Measurements from ENCODE around the gene SENP8. TPM values are rescaled to one million over a fixed set of nuclear protein-coding genes. Genes with fewer than 3 reads are reported as not detected.

SENP8 gene
- total RNA-seq, 1 donor from 2014 or later, result 1.5 TPM

DNA sequence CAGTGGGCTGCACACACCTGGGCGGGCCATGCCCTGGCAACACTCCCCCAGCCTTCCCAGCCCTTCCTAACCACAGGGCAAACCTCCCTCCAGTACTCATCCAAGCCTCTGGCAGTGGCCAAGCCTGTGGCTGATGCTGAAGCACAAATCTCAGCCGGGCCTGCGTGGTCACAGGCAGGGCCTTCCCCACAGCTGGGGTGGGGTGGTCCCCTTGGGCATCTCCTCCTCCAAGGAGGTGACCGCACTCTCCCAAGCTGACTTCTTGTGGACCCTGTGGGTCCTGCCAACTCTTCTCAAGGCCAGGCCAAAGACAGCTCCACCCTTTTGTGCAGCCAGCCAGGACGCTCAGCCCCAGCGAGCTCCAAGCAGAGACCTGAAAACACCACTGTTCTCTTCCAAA, 58.0 kb downstream of the SENP8 start:
- Mint-ChIP-seq H3K27ac (no peak overlapping the region), H3K4me1 (ENCODE audit: low read depth) (no peaks in the 10 kb centered on the region), H3K4me3 (ENCODE audit: low read depth) (no peak overlapping the region), H3K9me3 (no peaks in the 10 kb centered on the region), H3K27me3 (ENCODE audit: low read depth) (peaks cover 11% of the 10 kb centered on the region), H3K36me3 (ENCODE audit: low read depth) (no peaks in the 10 kb centered on the region)
- intact Hi-C loops (cut with micrococcal nuclease), result no loop called here
- no peak for DNase-seq (ENCODE audit: low spot score)

DNA sequence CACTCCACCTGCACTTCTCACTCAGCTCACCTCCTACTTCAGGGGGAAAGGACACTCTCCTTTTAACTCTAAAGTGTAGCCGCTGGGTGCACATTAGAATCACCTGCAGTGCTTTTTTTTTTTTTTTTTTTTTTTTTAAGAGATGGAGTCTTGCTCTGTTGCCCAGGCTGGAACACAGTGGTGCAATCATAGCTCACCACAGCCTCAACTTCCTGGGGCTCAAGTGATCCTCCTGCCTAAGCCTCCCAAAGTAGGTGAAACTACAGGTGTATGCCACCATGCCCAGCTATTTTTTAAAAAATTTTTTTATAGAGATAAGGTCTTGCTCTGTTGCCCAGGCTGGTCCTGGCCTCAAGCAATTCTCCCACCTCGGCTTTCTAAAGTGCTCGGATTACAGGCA, 58.5 kb downstream of the SENP8 start:
- H3K4me1 Mint-ChIP-seq (ENCODE audit: low read depth), result no peaks in the 10 kb centered on the region
- no peak for DNase-seq (ENCODE audit: low spot score)
- no peaks in the 10 kb centered on the region for H3K36me3 Mint-ChIP-seq (ENCODE audit: low read depth)
- peaks cover 15% of the 10 kb centered on the region for H3K27me3 Mint-ChIP-seq (ENCODE audit: low read depth)
- no peak overlapping the region for H3K4me3 Mint-ChIP-seq (ENCODE audit: low read depth)
- no peaks in the 10 kb centered on the region for H3K9me3 Mint-ChIP-seq
- intact Hi-C loops (cut with micrococcal nuclease), result no loop called here
- no peak overlapping the region for H3K27ac Mint-ChIP-seq

DNA sequence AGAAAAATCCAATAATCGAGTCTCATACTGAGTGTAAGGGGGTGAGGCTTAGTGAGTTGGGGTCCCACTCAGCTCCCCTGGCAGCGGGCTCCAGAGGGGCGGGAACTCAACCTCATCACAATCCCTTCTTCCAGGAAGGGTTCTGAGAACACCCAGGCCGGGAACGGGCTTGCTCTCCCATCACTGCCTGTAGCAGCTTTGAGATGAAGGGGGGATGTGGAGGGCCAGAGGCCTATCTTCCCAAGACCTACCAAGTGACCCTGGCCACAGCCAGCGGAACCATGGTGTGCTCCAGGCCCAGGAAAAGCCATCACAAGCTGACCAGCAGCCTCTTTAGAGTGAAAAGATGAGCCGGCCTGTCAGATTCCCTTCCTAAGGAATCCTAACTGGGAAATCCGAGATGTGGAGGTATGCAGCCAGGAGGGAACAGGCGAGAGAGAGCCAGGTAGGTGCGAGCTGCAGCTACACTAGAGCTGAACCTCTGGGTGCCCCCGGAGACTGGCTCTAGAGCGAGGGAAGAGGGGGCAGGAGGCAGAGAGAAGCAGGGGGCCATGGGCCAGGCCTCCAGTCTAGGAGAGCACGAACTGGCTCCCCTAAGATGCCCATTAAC, 60.9 kb downstream of the SENP8 start:
- intact Hi-C loops (cut with micrococcal nuclease), result no loop called here

DNA sequence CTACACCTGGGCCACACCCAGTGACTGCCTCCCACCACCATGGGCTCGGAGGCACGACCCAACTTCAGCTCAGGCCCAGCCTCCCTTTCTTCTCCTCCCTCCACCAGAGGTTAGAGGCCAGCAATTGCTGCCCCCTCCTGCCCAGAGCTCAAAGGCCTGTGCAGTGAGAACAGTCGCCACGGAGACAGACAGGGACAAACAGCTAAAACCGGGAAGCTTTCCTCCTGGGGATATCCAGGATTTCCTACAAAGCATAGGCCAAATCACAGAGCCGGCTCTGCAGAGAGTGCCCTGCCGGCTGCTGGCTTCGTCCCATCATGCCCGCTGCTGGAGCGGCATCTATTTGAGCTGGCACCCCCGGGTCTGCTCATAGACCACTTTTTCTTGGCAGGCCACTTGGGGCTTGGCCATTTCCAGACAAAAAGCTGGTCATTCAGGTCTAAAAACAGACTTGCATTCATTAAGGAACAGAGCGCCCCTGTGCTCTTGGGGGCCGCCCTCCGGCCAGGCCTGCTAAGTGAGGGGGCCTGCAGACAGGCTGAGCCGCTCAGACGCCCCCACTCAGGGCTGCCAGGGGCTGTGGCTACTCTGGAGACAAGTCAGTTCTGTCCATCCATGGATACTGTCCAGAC, 61.9 kb downstream of the SENP8 start:
- intact Hi-C loops (cut with micrococcal nuclease), result no loop called here
- Mint-ChIP-seq H3K9me3 (no peaks in the 10 kb centered on the region), H3K36me3 (ENCODE audit: low read depth) (no peaks in the 10 kb centered on the region), H3K27ac (no peak overlapping the region), H3K4me3 (ENCODE audit: low read depth) (no peak overlapping the region), H3K4me1 (ENCODE audit: low read depth) (no peaks in the 10 kb centered on the region), H3K27me3 (ENCODE audit: low read depth) (peaks cover 30% of the 10 kb centered on the region)
- DNase-seq (ENCODE audit: low spot score), result no peak

More for the DNA sequence above, 60.9 kb downstream of the SENP8 start:
- H3K27ac Mint-ChIP-seq, result no peak overlapping the region
- no peaks in the 10 kb centered on the region for H3K9me3 Mint-ChIP-seq
- peaks cover 28% of the 10 kb centered on the region for H3K27me3 Mint-ChIP-seq (ENCODE audit: low read depth)
- H3K36me3 Mint-ChIP-seq (ENCODE audit: low read depth), result no peaks in the 10 kb centered on the region
- DNase-seq (ENCODE audit: low spot score), result no peak
- no peaks in the 10 kb centered on the region for H3K4me1 Mint-ChIP-seq (ENCODE audit: low read depth)
- no peak overlapping the region for H3K4me3 Mint-ChIP-seq (ENCODE audit: low read depth)

GRCh38 chr15:72180761-72181324, 62.6 kb downstream of the SENP8 start:
- DNase-seq (ENCODE audit: low spot score), result no peak

GRCh38 chr15:72182244-72182643, 64.0 kb downstream of the SENP8 start:
- Mint-ChIP-seq H3K27me3 (ENCODE audit: low read depth) (peaks cover 31% of the 10 kb centered on the region), H3K4me1 (ENCODE audit: low read depth) (no peaks in the 10 kb centered on the region), H3K4me3 (ENCODE audit: low read depth) (no peak overlapping the region), H3K27ac (no peak overlapping the region), H3K36me3 (ENCODE audit: low read depth) (no peaks in the 10 kb centered on the region), H3K9me3 (no peaks in the 10 kb centered on the region)
- no peak for DNase-seq (ENCODE audit: low spot score)
- intact Hi-C loops (cut with micrococcal nuclease), result no loop called here

More at GRCh38 chr15:72180761-72181324, 62.6 kb downstream of the SENP8 start:
- Mint-ChIP-seq H3K27me3 (ENCODE audit: low read depth) (peaks cover 31% of the 10 kb centered on the region), H3K27ac (no peak overlapping the region), H3K4me3 (ENCODE audit: low read depth) (no peak overlapping the region), H3K9me3 (no peaks in the 10 kb centered on the region), H3K36me3 (ENCODE audit: low read depth) (no peaks in the 10 kb centered on the region), H3K4me1 (ENCODE audit: low read depth) (no peaks in the 10 kb centered on the region)
- intact Hi-C loops (cut with micrococcal nuclease), result no loop called here

GRCh38 chr15:72182673-72183072, 64.5 kb downstream of the SENP8 start:
- no peak for DNase-seq (ENCODE audit: low spot score)
- H3K4me1 Mint-ChIP-seq (ENCODE audit: low read depth), result no peaks in the 10 kb centered on the region
- no peak overlapping the region for H3K27ac Mint-ChIP-seq
- H3K4me3 Mint-ChIP-seq (ENCODE audit: low read depth), result no peak overlapping the region
- H3K27me3 Mint-ChIP-seq (ENCODE audit: low read depth), result peaks cover 31% of the 10 kb centered on the region
- intact Hi-C loops (cut with micrococcal nuclease), result no loop called here
- no peaks in the 10 kb centered on the region for H3K36me3 Mint-ChIP-seq (ENCODE audit: low read depth)
- no peaks in the 10 kb centered on the region for H3K9me3 Mint-ChIP-seq

DNA sequence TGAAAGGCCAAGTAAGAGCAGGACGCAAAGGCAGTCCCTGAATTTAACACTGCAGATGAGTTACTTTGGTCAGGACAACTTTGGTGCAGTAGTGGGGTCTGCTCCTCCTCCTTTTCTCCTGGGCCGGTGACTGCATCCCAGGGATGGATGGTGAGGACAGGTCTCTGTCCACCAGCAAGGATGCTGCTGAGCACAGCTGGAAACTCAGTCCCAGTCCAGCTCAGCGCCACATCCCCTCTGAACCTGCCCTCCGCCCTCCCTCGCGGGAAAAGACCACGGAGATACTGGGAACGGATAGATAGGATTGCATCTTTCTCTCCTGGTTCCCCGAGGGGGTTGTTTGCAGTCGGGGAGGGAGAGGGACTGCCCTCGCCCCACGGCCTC, 65.6 kb downstream of the SENP8 start:
- H3K27ac Mint-ChIP-seq, result no peak overlapping the region
- intact Hi-C loops (cut with micrococcal nuclease), result no loop called here
- no peaks in the 10 kb centered on the region for H3K36me3 Mint-ChIP-seq (ENCODE audit: low read depth)
- H3K4me1 Mint-ChIP-seq (ENCODE audit: low read depth), result no peaks in the 10 kb centered on the region
- DNase-seq (ENCODE audit: low spot score), result no peak
- H3K27me3 Mint-ChIP-seq (ENCODE audit: low read depth), result peaks cover 35% of the 10 kb centered on the region
- H3K9me3 Mint-ChIP-seq, result no peaks in the 10 kb centered on the region
- no peak overlapping the region for H3K4me3 Mint-ChIP-seq (ENCODE audit: low read depth)

GRCh38 chr15:72184165-72184811, 66.1 kb downstream of the SENP8 start:
- Mint-ChIP-seq H3K27me3 (ENCODE audit: low read depth) (peaks cover 37% of the 10 kb centered on the region), H3K27ac (no peak overlapping the region), H3K4me1 (ENCODE audit: low read depth) (no peaks in the 10 kb centered on the region), H3K9me3 (no peaks in the 10 kb centered on the region), H3K36me3 (ENCODE audit: low read depth) (no peaks in the 10 kb centered on the region), H3K4me3 (ENCODE audit: low read depth) (no peak overlapping the region)
- no peak for DNase-seq (ENCODE audit: low spot score)
- intact Hi-C loops (cut with micrococcal nuclease), result no loop called here

DNA sequence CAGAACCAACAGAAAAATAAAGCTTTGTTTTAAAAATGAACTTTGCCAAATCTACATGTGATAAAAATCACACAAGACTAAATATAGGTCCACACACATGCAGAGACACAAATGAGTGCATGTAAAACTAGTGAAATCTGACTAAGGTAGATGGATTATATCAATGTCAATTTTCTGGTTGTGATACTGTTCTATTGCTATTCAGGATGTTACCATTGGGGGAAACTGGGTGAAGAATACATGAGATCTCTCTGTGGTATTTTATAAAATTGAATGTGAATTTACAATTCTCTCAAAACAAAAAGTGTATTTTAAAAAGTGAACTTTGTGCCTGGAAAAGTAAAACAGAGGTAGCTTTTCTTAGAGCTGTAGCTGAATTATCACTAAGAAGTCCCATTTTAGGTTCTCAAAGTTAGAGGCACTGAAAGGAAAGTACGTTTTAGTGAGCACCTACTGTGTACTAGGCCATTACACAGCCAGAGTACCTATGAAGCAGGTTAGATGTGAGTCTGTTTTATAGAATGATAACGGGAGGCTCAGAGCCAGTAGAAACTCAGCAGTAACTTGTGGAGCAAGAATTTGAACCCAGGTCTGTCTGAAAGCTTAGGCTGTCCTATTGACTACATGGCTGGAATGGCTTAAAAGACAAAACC, 71.2 kb downstream of the SENP8 start:
- peaks cover 29% of the 10 kb centered on the region for H3K27me3 Mint-ChIP-seq (ENCODE audit: low read depth)
- H3K9me3 Mint-ChIP-seq, result no peaks in the 10 kb centered on the region
- no peaks in the 10 kb centered on the region for H3K36me3 Mint-ChIP-seq (ENCODE audit: low read depth)
- no peak for DNase-seq (ENCODE audit: low spot score)
- H3K27ac Mint-ChIP-seq, result no peak overlapping the region
- intact Hi-C loops (cut with micrococcal nuclease), result no loop called here
- H3K4me3 Mint-ChIP-seq (ENCODE audit: low read depth), result no peak overlapping the region
- no peaks in the 10 kb centered on the region for H3K4me1 Mint-ChIP-seq (ENCODE audit: low read depth)

DNA sequence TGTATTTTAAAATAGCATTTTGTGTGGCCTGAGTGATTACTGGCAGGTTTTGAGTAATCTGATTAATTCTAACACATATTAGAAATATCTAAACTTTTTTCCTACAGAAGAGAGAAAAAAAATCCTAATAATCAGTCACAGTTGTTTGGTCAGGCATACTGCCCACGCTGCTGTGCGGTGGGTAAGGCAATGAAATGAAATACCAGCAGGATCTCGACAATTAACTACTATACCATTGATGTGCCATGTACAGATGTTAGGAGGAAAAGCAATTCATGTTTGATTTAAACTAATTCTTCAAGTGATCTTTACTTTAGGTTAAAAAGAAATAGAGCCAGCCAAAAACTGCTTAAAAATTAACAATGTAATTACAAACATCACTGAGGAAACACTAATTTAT, 74.2 kb downstream of the SENP8 start:
- DNase-seq (ENCODE audit: low spot score), result no peak
- Mint-ChIP-seq H3K27me3 (ENCODE audit: low read depth) (peaks cover 21% of the 10 kb centered on the region), H3K4me1 (ENCODE audit: low read depth) (no peaks in the 10 kb centered on the region), H3K4me3 (ENCODE audit: low read depth) (no peak overlapping the region), H3K27ac (no peak overlapping the region), H3K36me3 (ENCODE audit: low read depth) (no peaks in the 10 kb centered on the region), H3K9me3 (no peaks in the 10 kb centered on the region)
- intact Hi-C loops (cut with micrococcal nuclease), result no loop called here
